Stimulated activated CD8-positive, alpha-beta memory T cell treated with anti-CD3 and anti-CD28 coated beads, Interleukin-7, amount 100 ng/mL, for 48 hours (primary cell): ENCODE results near the gene DYNC1LI2.

Experiments
- DNase-seq, 2 donors: peaks; one replicate each; pipeline ENCODE4 v3.0.0-alpha.2; 2020; ENCODE audit warnings: low read depth in 1 of 2; ENCODE audit errors: extremely low read depth in 1 of 2

The DYNC1LI2 gene

GRCh38 chr16:66740533-66740932, 10.9 kb downstream of the DYNC1LI2 start:
- no peak for DNase-seq

- DNase-seq, result no peak
Measured at GRCh38 chr16:66740010-66740409, 11.4 kb downstream of the DYNC1LI2 start.

DNA sequence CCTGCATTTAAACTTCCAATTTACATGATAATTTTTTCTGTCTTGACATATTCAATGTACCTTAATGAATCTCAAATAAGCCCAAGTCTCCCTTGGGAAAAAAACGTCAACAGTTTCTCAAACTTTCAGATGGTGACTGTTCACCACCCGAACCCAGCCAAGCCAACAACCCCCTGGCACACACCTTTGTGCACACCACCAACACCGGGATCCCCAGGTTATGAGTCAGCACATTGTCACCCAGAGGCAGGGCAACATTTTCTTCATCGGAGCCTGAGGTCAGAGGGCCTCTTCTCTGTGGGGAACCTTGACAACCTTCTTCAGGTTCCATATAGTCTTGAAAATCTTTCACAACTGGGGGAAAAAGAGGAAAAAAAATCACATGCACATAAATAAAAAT, 15.5 kb downstream of the DYNC1LI2 start:
- no peak for DNase-seq

GRCh38 chr16:66731101-66731500, 20.3 kb downstream of the DYNC1LI2 start:
- DNase-seq, result no peak

GRCh38 chr16:66728804-66729203, 22.6 kb downstream of the DYNC1LI2 start:
- DNase-seq, result no peak

DNA sequence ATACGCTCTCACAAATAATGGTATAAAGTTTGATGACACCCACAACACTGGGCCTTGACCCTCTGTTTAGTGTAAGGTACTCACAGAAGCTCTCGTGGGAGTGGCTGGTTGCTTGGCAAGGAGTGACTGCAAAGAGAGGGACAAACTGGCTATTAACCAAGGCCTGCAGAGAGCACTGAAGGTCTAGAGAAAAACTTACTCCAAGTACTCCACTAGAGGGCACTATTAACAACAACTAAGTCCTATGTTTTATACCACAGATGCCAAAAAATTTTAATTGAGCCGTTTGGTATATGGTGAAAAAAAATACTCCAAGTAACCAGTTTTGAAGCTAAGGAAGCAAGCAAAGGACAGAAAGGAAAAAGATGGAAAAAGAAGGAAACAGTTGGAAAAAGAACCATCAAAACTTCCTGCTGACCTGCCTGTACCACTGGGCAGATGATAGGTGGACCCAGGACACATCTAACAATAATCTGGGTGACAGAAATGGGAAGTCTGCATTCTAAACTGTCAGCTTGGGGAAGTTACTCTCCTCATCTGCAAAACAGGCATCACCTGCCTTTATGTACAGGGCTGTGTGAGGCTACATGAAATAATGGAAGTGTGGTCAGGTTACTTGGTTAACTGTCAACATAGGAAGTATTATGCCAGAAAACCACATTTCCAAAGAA, 23.2 kb downstream of the DYNC1LI2 start:
- no peak for DNase-seq

GRCh38 chr16:66720766-66721165, 30.6 kb downstream of the DYNC1LI2 start:
- no peak for DNase-seq

DNA sequence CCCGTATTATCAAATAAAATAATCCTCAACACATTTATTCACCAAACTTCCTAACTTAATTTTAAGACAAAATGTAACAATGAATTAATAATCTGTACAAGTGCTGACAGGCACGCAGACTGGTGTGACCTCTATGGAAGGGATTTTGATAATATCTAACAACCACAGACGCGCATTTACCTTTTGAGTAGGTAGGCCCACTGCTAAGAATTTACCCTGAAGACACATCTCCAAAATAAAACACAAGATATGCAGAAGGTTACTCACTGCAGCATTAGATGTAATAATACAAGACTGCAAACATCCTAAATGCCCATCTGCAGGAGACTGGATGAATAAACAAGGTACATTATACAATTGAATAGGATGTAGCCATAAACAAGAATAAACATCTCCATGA, 32.2 kb downstream of the DYNC1LI2 start:
- no peak for DNase-seq

DNA sequence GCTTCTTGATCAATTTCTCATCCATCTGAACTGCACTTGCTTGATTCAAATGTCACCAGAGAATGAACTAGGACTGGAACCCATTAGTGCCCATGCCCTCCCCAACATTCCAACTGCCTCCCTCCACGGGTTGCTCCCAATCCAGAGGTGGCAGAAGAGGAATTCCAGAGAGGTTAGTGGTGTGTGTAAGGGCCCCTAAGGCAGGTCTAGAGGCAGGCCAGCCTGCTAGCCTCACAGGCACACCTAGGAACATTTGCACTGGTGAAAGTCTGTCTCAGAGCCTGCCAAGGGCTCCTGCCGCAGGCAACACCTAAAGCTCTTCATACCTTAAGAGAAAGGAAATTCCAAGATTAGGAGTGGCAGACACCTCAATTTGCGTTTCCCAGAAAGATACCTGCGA, 33.6 kb downstream of the DYNC1LI2 start:
- no peak for DNase-seq

DNA sequence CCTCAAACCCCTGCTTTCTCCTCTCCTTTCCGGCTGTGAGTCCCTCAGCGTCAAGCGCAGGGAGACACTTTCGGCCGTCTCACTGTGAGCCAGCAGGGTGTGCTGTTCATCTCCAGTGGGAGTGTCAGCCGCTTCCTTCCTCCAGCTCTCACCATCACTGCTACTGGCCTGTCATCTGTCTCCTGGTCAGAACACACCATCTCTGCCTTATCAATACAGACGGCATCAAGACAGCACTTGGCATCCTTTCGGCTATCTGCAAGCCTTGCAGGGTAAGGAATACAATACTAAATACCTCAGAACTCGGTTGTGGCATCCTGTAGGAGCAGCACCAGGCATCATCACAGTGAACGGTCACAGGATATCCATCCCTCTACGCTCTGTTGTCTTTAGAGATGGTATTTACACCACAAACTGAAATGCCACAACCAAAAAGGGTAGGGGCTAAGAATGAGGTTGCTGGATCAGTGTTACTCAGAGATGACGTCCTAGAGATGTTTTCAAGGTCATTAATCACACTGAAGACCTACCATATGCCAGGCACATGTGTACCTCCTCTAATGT, 34.2 kb downstream of the DYNC1LI2 start:
- no peak for DNase-seq

- DNase-seq, result no peak
Measured at GRCh38 chr16:66714654-66715307, 36.6 kb downstream of the DYNC1LI2 start.

- no peak for DNase-seq
Measured at GRCh38 chr16:66714062-66714461, 37.3 kb downstream of the DYNC1LI2 start.

- DNase-seq, result no peak
Measured at GRCh38 chr16:66713076-66713475, 38.3 kb downstream of the DYNC1LI2 start.

DNA sequence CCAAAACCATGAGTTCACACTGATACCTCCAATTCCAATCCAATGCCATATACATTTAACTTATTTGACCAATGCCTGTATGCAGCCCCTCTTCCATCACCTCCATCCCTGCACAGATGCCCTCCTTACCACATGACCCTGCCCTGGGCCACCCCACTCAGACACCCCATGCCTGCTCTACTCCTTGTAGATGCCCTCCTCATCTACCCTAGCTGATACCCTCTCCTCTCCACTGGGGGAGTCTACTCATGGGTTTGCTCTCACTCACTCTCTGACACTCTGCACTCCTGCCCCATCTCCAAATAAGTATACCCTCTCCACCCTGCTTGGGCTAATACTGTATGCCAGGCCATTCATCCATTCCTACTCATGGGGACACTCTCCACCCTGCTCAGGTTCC, 38.9 kb downstream of the DYNC1LI2 start:
- no peak for DNase-seq

- DNase-seq, result no peak
Measured at GRCh38 chr16:66711581-66711980, 39.8 kb downstream of the DYNC1LI2 start.

DNA sequence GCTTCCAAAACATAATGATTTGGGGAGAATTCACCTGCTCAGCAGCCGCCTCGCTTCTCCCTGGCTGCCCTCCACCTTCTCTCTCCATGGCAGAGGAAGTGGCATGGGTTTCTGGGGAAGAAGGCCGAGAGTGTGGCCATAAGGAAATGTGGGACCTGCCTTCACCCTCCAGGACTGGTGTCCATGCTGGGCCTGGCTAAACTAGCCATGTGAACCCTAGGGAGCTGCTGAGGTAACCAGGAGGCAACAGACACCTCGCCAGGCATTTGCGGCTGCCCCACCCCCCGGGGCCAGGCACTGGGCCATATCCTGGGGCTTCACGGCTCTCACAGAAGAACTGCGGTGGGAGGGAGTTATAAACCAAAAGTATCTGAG, 44.9 kb downstream of the DYNC1LI2 start:
- no peak for DNase-seq

GRCh38 chr16:66705790-66706505, 45.5 kb downstream of the DYNC1LI2 start:
- DNase-seq, result no peak

- no peak for DNase-seq
Measured at GRCh38 chr16:66703406-66704215, 47.8 kb downstream of the DYNC1LI2 start.

DNA sequence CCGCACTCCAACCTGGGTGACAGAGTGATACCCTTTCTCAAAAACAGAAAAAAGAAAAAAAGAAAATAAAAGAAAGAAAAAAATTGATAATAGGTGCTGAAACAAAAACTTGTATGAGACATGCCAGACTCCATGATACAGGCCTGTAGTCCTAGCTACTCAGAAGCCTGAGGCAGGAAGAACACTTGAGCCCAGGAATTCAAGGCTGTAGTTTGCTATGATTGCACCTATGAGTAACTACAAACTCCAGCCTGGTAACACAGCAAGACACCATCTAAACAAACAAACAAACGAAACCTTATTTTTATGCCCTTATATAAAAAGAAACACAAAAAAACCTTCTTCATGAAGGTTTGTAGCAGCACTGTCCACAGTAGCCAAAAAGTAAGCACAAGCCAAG, 49.9 kb downstream of the DYNC1LI2 start:
- no peak for DNase-seq

DNA sequence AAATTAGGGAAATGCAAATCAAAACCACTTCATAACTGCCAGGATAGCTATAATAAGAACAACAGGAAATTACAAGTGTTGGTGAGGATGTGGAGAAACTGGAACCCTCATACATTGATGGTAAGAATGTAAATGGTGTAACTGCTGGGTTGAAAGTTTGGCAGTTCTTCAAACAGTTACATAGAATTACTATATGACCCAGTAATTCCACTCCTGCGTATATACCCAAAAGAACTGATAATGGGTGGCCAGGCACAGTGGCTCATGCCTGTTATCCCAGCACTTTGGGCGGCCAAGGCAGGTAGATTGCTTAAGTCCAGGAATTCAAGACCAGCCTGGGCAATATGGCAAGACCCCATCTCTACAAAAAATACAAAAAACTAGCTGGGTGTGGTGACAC, 50.4 kb downstream of the DYNC1LI2 start:
- no peak for DNase-seq

DNA sequence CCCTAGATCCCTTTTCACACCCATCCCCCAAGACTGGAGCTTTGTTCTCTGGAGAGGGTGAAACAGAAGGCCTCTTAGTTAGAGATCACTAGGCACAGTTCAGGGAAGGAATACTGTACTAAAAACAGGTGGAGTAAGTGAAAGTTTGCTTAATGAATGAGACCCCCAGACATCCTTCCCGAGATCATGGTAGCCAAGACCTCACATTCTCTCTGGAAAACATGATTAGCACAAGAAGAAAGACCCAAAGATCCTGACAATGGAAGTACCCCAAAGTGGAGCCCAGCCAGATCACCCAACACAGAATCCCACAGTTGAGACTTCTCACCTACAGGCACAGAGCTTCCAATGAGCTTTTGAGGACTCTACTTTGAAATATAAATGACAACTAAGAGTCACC, 51.5 kb downstream of the DYNC1LI2 start:
- DNase-seq, result no peak
